Lower leg skin (tissue), 4 donors: ENCODE measurements around the gene CDK5R1. TPM values are rescaled to one million over a fixed set of nuclear protein-coding genes. Genes with fewer than 3 reads are reported as not detected.

Experiments
- DNase-seq, 2 donors: peaks; one replicate each; pipeline ENCODE4 v3.0.0-alpha.2; 2019; ENCODE audit warnings: low spot score in 2 of 2
- H3K4me3 ChIP-seq: fragments of 200-600 bp; sonication (generic); 2 replicates; pipeline ENCODE4 v1.5.1; 2017; ENCODE audit warnings: mild to moderate bottlenecking, low read depth; ENCODE audit not compliant: poor library complexity, severe bottlenecking
- POLR2A ChIP-seq, 2 donors: fragments of 450-650 bp; IDR thresholded peaks; one replicate each; pipeline ENCODE4 v1.6.1; 2016 to 2017; ENCODE audit warnings: antibody characterized with exemption in 2 of 2, mild to moderate bottlenecking in 1 of 2, moderate library complexity in 1 of 2
- WGBS, 2 donors: methylation state at CpG; one replicate each; pipeline ENCODE4 v1.1.5; 2018; 5-methylcytosine and 5-hydroxymethylcytosine counted together
- intact Hi-C: fragments of 100-400 bp; cut with DNase I; formaldehyde crosslinking; loops from one replicate; pipeline ENCODE4 v1.15.0; 2023; ENCODE audit warnings: low total_unique reads
- total RNA-seq, 4 donors: library from RNA; depleted of rRNA; stranded (reverse); fragments of >200 nt; gene quantifications; one replicate each; pipeline ENCODE4 v1.1.0, GENCODE V29; 2016
- TF ChIP-seq, protein P1 (sequence below), 3 donors: fragments of 450-650 bp; IDR thresholded peaks; one replicate each; pipeline ENCODE4 v1.5.1; 2016; ENCODE audit warnings: antibody characterized with exemption in 3 of 3, mild to moderate bottlenecking in 3 of 3, moderate library complexity in 2 of 3

The CDK5R1 gene
- total RNA-seq, 4 donors from 2014 or later = 3.3 to 5.8 (median 5.0) TPM

DNA sequence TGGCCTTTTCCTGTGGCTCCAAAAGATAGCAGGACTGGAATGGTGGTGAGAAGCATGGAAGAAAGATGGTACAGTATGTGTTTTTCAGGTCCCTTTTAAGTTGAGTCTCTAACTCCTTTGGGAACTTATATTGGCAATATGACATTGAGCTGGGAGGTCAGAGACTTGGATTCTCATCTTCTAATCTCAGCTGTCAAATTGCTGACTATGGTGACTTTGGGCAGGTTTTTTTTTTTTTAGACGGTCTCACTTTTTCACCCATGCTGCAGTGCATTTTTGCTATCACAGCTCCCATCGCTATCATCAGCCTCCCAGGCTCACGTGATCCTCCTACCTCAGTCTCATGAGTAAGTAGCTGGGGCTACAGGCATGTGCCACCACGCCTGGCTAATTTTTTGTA, 15.1 kb upstream of the CDK5R1 start:
- intact Hi-C loops = no loop called here
- WGBS, 2 donors = 93 to 95% methylated on average over 4 of the region's 4 CpGs
- H3K4me3 ChIP-seq = no peak overlapping the region
- TF ChIP-seq, protein P1, sequence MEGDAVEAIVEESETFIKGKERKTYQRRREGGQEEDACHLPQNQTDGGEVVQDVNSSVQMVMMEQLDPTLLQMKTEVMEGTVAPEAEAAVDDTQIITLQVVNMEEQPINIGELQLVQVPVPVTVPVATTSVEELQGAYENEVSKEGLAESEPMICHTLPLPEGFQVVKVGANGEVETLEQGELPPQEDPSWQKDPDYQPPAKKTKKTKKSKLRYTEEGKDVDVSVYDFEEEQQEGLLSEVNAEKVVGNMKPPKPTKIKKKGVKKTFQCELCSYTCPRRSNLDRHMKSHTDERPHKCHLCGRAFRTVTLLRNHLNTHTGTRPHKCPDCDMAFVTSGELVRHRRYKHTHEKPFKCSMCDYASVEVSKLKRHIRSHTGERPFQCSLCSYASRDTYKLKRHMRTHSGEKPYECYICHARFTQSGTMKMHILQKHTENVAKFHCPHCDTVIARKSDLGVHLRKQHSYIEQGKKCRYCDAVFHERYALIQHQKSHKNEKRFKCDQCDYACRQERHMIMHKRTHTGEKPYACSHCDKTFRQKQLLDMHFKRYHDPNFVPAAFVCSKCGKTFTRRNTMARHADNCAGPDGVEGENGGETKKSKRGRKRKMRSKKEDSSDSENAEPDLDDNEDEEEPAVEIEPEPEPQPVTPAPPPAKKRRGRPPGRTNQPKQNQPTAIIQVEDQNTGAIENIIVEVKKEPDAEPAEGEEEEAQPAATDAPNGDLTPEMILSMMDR (IDR thresholded peaks at IDR 0.05) = no peak
- no peak for TF ChIP-seq POLR2A (IDR thresholded peaks at IDR 0.05)
- DNase-seq = no peak

DNA sequence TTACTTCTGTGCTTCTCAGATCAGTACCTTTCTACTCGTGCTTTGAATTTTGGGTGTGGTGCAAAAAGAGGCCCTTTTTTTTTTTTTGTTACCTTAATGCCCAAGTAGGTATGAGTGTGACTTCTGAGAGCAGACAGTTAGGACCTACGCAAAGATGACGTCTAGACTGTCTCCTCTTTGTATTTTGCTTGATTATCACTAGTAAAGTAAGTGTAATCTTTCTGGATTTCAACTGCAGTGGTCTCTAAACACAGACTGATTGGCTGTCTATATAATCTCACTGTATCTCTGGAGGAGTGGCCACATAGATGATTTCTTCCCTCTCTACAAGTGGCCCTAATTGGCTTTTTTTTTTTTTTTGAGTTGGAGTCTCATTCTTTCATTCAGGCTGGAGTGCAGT, 11.5 kb upstream of the CDK5R1 start:
- no peak for DNase-seq
- intact Hi-C loops = no loop called here
- 86 to 92% methylated on average over 3 of the region's 3 CpGs for WGBS, 2 donors
- no peak overlapping the region for H3K4me3 ChIP-seq
- TF ChIP-seq, protein P1 (IDR thresholded peaks at IDR 0.05) = no peak
- no peak for TF ChIP-seq POLR2A (IDR thresholded peaks at IDR 0.05)

DNA sequence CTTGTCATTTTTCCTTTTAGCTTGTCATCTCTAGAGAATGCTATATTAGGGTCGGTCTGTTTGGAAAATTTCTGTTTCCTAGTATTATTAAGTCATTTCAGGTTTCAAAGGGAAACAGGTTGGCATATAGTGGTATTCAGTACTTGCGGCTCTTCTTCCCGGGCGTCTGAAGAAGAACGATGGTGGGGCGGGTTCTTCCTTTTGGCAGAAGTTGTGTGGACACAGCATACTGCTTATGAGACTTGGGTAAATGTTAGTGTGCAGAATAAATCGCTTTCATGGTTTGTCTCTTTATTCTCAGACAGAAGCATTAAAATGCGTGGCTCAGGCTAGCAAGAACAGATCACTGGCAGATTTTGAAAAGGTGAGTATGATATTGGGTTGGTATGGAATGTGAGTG, 9.6 kb upstream of the CDK5R1 start:
- TF ChIP-seq, protein P1 (IDR thresholded peaks at IDR 0.05) = no peak
- no peak for TF ChIP-seq POLR2A (IDR thresholded peaks at IDR 0.05)
- WGBS, 2 donors = 94% methylated on average over 8 of the region's 8 CpGs
- no peak overlapping the region for H3K4me3 ChIP-seq
- DNase-seq = no peak
- intact Hi-C loops = no loop called here

DNA sequence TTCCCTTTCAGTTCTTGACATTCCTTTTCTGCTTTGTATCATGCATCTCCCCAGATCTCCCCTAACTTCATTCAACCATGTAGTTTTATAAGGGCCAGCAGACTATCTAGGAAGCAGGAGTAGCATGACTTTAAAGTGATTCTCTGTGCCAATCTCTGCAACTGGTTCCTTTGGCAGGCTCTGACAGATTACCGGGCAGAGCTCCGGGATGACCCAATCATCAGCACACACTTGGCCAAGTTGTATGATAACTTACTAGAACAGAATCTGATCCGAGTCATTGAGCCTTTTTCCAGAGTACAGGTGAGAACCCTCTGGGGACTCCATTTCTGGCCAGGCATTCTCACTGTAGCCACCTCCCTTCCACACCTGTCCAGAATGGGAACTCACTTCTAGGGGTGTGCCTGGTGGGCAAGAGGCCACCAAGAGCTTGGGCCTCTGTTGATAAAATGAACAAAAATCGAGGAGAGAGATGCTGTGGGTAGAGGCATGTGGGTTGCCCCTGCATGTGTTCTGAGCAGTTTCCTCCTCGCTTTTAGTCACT, 7.6 kb upstream of the CDK5R1 start:
- DNase-seq = no peak
- WGBS, 2 donors = 55 to 58% methylated on average over 5 of the region's 5 CpGs
- intact Hi-C loops = no loop called here

DNA sequence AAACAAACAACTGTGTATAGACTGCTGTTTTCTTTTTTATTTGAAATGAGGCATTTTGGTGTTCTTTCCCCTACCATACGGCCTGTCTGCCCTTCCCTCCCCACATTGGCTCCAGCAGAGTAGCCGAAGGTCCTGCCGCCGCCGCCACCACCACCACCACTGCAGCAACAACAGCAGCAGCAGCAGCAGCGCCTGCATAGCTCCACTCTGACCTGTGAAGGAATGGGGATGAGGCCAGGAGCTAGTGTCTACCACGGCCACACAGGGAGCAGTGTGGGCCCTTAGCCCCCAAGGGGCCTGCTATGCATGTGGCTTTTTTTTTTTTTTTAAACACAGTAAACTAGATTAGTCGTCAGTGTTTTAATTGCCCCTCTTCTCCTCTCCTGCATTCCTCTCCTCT, 5.6 kb upstream of the CDK5R1 start:
- DNase-seq = no peak
- TF ChIP-seq, protein P1 (IDR thresholded peaks at IDR 0.05) = no peak
- TF ChIP-seq POLR2A (IDR thresholded peaks at IDR 0.05) = no peak
- no peak overlapping the region for H3K4me3 ChIP-seq
- intact Hi-C loops = no loop called here
- 83 to 86% methylated on average over 8 of the region's 8 CpGs for WGBS, 2 donors

More for the DNA sequence above, 7.6 kb upstream of the CDK5R1 start:
- no peak overlapping the region for H3K4me3 ChIP-seq
- TF ChIP-seq, protein P1 (IDR thresholded peaks at IDR 0.05) = no peak
- TF ChIP-seq POLR2A (IDR thresholded peaks at IDR 0.05) = no peak
